Suprapubic skin (tissue), 3 donors: ENCODE measurements around the gene KIAA1217.

Experiments used
- CTCF ChIP-seq, 2 donors: fragments of 200-600 bp in 1 of 2; fragments of 450-650 bp in 1 of 2; sonication (generic) in 1 of 2; IDR thresholded peaks; one replicate each; pipeline ENCODE4 v1.5.1; 2016 to 2019; ENCODE audit warnings: antibody characterized with exemption in 2 of 2, mild to moderate bottlenecking in 1 of 2, moderate library complexity in 1 of 2
- POLR2A ChIP-seq, 2 donors: fragments of 450-650 bp; IDR thresholded peaks; one replicate each; pipeline ENCODE4 v1.6.1; 2017; ENCODE audit warnings: antibody characterized with exemption in 2 of 2, mild to moderate bottlenecking in 2 of 2, moderate library complexity in 2 of 2

DNA sequence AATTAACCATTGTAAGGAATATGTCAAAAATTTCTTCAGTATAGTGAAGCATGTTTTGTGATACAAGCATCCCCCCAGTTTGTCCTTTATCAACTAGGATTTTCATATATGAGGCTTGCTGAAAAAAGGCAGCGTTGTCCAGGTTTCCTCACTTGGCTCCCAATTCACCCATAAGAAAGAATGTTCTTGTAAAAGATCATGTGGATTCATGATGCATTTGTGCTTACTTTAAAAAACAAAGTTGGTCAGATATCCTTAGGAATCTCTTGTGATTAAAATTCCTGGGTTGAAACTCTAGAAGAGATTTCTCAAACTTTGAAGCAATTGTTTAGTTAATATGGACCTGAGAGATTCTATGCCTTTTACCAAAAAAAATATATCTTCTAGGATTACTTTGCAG lies 181.8 kb downstream of the KIAA1217 start:
- TF ChIP-seq CTCF (IDR thresholded peaks at IDR 0.05) (no peak), POLR2A (IDR thresholded peaks at IDR 0.05) (no peak)
